Neural cell (in vitro differentiated cells): ENCODE results near the gene SLC25A25. TPM values are rescaled to one million over a fixed set of nuclear protein-coding genes. Genes with fewer than 3 reads are reported as not detected.

Source experiments
- H2AFZ ChIP-seq: fragments of 200-600, 300-800 bp; sonication (generic), shearing (Covaris generic); 2 replicates; pipeline ENCODE4 v1.6.0; 2014; ENCODE audit warnings: low read depth, mild to moderate bottlenecking, antibody characterized with exemption, low read length, moderate library complexity
- H3F3A ChIP-seq: fragments of 200-600 bp; shearing (Covaris generic); 2 replicates; pipeline ENCODE4 v1.6.1; 2016; ENCODE audit warnings: mild to moderate bottlenecking, moderate library complexity, mixed read lengths, antibody characterized with exemption, low read length; ENCODE audit not compliant: insufficient read depth, poor library complexity, severe bottlenecking
- H3K27ac ChIP-seq: fragments of 200-600, 300-800 bp; sonication (generic), shearing (Covaris generic); 2 replicates; pipeline ENCODE4 v1.5.1; 2014; ENCODE audit warnings: mild to moderate bottlenecking, low read length, moderate library complexity
- H3K27me3 ChIP-seq: fragments of 300-800, 200-600 bp; sonication (generic), shearing (Covaris generic); 2 replicates; pipeline ENCODE4 v1.6.0; 2014; ENCODE audit warnings: mild to moderate bottlenecking, low read depth, low read length, moderate library complexity; ENCODE audit not compliant: insufficient read depth
- H3K36me3 ChIP-seq: fragments of 300-800, 200-600 bp; sonication (generic), shearing (Covaris generic); 2 replicates; pipeline ENCODE4 v1.5.1; 2014; ENCODE audit warnings: mild to moderate bottlenecking, antibody characterized with exemption, low read length, moderate library complexity; ENCODE audit not compliant: insufficient read depth
- H3K4me2 ChIP-seq: fragments of 300-800, 200-600 bp; sonication (generic), shearing (Covaris generic); 2 replicates; pipeline ENCODE4 v1.6.0; 2014; ENCODE audit warnings: mild to moderate bottlenecking, low read length
- H3K4me3 ChIP-seq: fragments of 300-800, 200-600 bp; sonication (generic), shearing (Covaris generic); 2 replicates; pipeline ENCODE4 v1.5.1; 2014; ENCODE audit warnings: mild to moderate bottlenecking, low read length, moderate library complexity
- H3K79me2 ChIP-seq: fragments of 200-600 bp; shearing (Covaris generic); replicated peaks from 2 replicates; pipeline ENCODE4 v1.6.0; 2014; ENCODE audit warnings: mild to moderate bottlenecking, low read length, moderate library complexity; ENCODE audit not compliant: insufficient read depth
- H3K9ac ChIP-seq: fragments of 300-800, 200-600 bp; sonication (generic), shearing (Covaris generic); 2 replicates; pipeline ENCODE4 v1.6.1; 2016; ENCODE audit warnings: mild to moderate bottlenecking, low read length, mixed read lengths
- H3K9me2 ChIP-seq: fragments of 200-600 bp; shearing (Covaris generic); 2 replicates; pipeline ENCODE4 v1.6.1; 2016; ENCODE audit warnings: mild to moderate bottlenecking, low read length, mixed read lengths; ENCODE audit not compliant: insufficient read depth
- H3K9me3 ChIP-seq: fragments of 200-600, 300-800 bp; sonication (generic), shearing (Covaris generic); 2 replicates; pipeline ENCODE4 v1.6.1; 2016; ENCODE audit warnings: mild to moderate bottlenecking, mixed run types, low read length, moderate library complexity, mixed read lengths
- H4K20me1 ChIP-seq: fragments of 200-600 bp; shearing (Covaris generic); 2 replicates; pipeline ENCODE4 v1.6.1; 2016; ENCODE audit warnings: mild to moderate bottlenecking, mixed run types; ENCODE audit not compliant: insufficient read depth
- EP300 ChIP-seq: fragments of 450-650 bp; conservative IDR thresholded peaks from 2 replicates; pipeline ENCODE4 v1.6.1; 2014; ENCODE audit warnings: antibody characterized with exemption, mild to moderate bottlenecking, moderate library complexity; ENCODE audit not compliant: poor library complexity, severe bottlenecking
- EZH2 ChIP-seq: fragments of 200-600, 300-800 bp; shearing (Covaris generic), sonication (generic); IDR thresholded peaks from 2 replicates; pipeline ENCODE4 v1.6.1; 2014; ENCODE audit warnings: antibody characterized with exemption, low read length, borderline replicate concordance, mild to moderate bottlenecking; ENCODE audit not compliant: insufficient read depth, poor library complexity, severe bottlenecking
- POLR2AphosphoS5 ChIP-seq: IDR thresholded peaks from 2 replicates; pipeline ENCODE4 v1.6.1; 2012
- REST ChIP-seq: IDR thresholded peaks from 2 replicates; pipeline ENCODE4 v1.6.1; 2012; ENCODE audit warnings: borderline replicate concordance
- SMC3 ChIP-seq: fragments of 450-650 bp; conservative IDR thresholded peaks from 2 replicates; pipeline ENCODE4 v1.6.1; 2014; ENCODE audit warnings: antibody characterized with exemption, mild to moderate bottlenecking, moderate library complexity; ENCODE audit not compliant: poor library complexity
- TAF1 ChIP-seq: IDR thresholded peaks from 2 replicates; pipeline ENCODE4 v1.6.1; 2012; ENCODE audit warnings: low read depth
- polyA plus RNA-seq: library from polyadenylated mRNA; depleted of rRNA; stranded (reverse); fragments of >200 nt; gene quantifications from 2 replicates; pipeline ENCODE4 v1.2.3, GENCODE V29; 2014
- TF ChIP-seq, protein P1 (sequence below): fragments of 450-650 bp; IDR thresholded peaks from 2 replicates; pipeline ENCODE4 v1.5.1; 2014; ENCODE audit warnings: antibody characterized with exemption, mild to moderate bottlenecking, moderate library complexity; ENCODE audit not compliant: poor library complexity, severe bottlenecking

SLC25A25 gene
- polyA plus RNA-seq, 1 donor from 2014 or later, result 43.7 TPM

DNA sequence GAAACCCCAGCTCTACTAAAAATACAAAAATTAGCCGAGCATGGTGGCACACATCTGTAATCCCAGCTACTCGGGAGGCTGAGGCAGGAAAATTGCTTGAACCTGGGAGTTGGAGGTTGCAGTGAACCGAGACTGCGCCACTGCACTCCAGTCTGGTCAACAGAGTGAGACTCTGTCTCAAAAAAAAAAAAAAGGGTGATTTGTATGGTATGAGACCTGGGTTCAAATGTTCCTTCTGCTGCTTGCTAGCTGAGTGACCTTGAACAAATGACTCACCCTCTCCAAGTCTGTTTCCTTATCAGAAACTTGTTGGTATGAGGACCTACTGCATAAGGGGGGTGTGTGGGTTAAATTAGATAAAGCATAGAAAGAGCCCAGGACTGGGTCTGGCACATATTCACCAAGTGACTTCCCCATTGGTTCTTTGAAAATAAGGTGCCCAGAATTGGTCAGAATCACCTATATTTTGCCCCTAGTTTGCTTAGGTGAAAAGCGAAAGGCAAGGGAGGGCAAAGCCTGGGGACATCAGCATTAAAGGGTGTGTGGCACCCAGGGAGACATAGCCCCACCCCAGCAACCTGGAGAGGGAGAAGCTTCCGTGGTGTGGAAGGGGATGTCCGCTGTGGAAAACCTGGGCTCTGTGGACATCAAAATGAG is 9.9 kb downstream of the SLC25A25 start:
- H3K9ac ChIP-seq, result no peak overlapping the region
- no peak overlapping the region for H3K27ac ChIP-seq
- H3K4me2 ChIP-seq, result no peak overlapping the region
- TF ChIP-seq TAF1 (no peak), EZH2 (no peak), SMC3 (no peak), REST (no peak), POLR2AphosphoS5 (no peak), EP300 (no peak)
- TF ChIP-seq, protein P1, sequence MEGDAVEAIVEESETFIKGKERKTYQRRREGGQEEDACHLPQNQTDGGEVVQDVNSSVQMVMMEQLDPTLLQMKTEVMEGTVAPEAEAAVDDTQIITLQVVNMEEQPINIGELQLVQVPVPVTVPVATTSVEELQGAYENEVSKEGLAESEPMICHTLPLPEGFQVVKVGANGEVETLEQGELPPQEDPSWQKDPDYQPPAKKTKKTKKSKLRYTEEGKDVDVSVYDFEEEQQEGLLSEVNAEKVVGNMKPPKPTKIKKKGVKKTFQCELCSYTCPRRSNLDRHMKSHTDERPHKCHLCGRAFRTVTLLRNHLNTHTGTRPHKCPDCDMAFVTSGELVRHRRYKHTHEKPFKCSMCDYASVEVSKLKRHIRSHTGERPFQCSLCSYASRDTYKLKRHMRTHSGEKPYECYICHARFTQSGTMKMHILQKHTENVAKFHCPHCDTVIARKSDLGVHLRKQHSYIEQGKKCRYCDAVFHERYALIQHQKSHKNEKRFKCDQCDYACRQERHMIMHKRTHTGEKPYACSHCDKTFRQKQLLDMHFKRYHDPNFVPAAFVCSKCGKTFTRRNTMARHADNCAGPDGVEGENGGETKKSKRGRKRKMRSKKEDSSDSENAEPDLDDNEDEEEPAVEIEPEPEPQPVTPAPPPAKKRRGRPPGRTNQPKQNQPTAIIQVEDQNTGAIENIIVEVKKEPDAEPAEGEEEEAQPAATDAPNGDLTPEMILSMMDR, result no peak
- no peaks in the 10 kb centered on the region for H3K9me3 ChIP-seq
- no peak overlapping the region for H2AFZ ChIP-seq
- H3K27me3 ChIP-seq, result no peaks in the 10 kb centered on the region
- H4K20me1 ChIP-seq, result no peaks in the 10 kb centered on the region
- no peaks in the 10 kb centered on the region for H3F3A ChIP-seq
- H3K9me2 ChIP-seq, result no peaks in the 10 kb centered on the region
- H3K36me3 ChIP-seq, result no peaks in the 10 kb centered on the region
- no peaks in the 10 kb centered on the region for H3K79me2 ChIP-seq
- H3K4me3 ChIP-seq, result no peak overlapping the region

DNA sequence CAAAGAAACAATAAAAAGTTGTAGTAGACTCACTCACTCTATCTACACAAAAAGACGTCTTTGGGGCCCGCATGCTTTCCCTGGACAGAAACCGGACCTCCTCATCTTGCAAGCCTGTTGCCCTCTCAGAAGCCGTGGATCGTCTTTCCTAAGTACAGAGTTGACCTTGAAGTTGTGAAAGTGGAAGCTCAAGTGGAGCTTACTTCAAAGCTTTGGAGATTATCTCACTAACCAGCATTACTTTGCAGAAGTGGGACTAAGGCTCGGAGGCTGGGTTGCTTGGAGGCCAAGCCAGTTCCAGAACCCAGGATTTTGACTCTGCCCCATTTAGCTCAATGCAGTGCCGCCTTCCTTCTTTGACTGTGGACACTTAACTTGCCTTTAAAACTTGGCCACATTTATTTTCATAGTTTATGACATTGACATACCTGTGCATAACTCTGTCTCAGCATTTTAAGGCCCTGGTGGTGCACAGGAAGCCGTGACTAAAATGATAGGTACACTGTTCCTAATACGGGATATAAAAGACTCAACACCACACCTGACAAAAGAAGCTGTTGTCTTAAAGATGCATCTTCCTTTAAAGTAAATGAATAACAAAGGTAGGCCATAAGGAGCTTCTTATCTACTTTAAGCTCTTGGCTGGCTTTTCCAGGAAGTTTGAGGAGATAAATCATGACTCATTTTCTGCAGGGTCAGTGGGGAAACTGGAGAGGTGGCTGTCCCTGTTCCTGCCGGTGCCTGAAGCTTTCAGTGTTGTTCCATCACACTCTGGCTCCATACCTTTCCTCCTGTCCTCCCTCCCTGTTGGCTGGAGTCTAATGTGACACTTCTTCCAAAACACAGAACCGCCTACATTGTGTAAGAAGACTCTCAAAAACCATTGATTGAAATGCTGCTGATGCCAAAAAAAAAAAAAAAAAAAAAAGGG is 10.7 kb downstream of the SLC25A25 start:
- Histone ChIP-seq H3K9ac (no peak overlapping the region), H3K27me3 (no peaks in the 10 kb centered on the region), H3K4me2 (no peak overlapping the region), H4K20me1 (no peaks in the 10 kb centered on the region), H3K27ac (no peak overlapping the region), H2AFZ (no peak overlapping the region), H3K36me3 (no peaks in the 10 kb centered on the region), H3K9me2 (no peaks in the 10 kb centered on the region), H3F3A (no peaks in the 10 kb centered on the region), H3K9me3 (no peaks in the 10 kb centered on the region), H3K4me3 (no peak overlapping the region), H3K79me2 (no peaks in the 10 kb centered on the region)
- TF ChIP-seq, protein P1, result no peak
- TF ChIP-seq EP300 (no peak), EZH2 (no peak), TAF1 (no peak), REST (no peak), POLR2AphosphoS5 (no peak)
